ENCODE results near the gene PDCD1LG2. TPM values are rescaled to one million over a fixed set of nuclear protein-coding genes. Genes with fewer than 3 reads are reported as not detected.

The PDCD1LG2 gene
- total and polyA plus RNA-seq, 2 of the 8 experiments (the other 6 are each of a cell fraction or from before 2014, with no cell fraction given), result not detected

DNA sequence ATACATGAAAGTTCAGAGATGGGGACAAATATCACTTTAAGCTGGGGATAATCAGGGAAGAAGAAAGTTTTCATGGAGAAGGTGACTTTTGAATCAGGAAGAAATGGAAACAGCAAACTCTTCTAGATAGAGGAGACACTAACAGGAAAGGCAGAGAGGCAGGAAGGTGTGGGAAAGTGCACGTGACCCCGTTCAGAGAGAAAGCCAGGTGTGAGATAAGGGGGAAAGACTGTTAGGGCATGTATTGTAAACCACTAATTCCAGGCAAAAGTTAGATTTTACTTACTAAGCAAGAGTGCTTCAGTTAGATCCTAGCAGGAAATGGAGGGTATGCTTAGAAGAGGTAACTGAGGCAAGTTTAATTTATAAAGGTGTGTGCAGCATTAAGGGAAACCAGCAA lies 58.5 kb downstream of the PDCD1LG2 start (continued):
- no peak for TF ChIP-seq GTF2F1 (IDR thresholded peaks at IDR 0.05; ENCODE audit: borderline replicate concordance, low read depth, low read length)

DNA sequence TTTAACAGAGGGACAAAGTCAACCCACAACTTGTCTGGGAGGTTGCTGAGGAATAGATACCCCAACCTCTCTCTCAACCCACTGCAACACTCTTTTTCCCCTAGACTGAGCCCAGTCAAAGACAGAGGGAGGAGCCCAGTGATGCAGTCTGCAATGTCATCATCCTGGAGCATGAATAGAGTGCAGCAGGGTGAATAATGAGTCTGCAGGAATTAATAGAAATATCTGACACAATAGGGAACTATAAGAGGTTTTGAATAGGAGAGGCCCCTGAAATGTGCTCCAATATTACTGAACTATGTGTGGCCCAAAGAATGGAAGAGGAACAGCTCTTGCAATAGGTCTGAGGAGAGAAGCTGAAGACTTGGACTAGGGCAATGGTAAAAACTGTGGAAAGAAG lies 59.1 kb downstream of the PDCD1LG2 start:
- no peak overlapping the region for H4K8ac ChIP-seq (ENCODE audit: extremely low read depth, insufficient read depth, low read length)
- no peak overlapping the region for H3K9ac ChIP-seq (replicated peaks in 1 of 4; ENCODE audit: extremely low read depth in 1 of 4, low read depth in 3 of 4, low read length in 3 of 4)
- no peaks in the 10 kb centered on the region for H3K79me2 ChIP-seq (ENCODE audit: control insufficient read depth in 1 of 2, insufficient read depth in 2 of 2, low read length in 2 of 2)
- no peak overlapping the region for H3K4ac ChIP-seq (replicated peaks; ENCODE audit: insufficient read length, low read depth, low read length)
- no peak overlapping the region for H2AFZ ChIP-seq (ENCODE audit: low read length)
- no peak overlapping the region for H4K5ac ChIP-seq (ENCODE audit: insufficient read length, low read depth, low read length)
- H2BK12ac ChIP-seq (ENCODE audit: low read depth, low read length), result no peak overlapping the region
- H2AK5ac ChIP-seq (ENCODE audit: low read depth, low read length), result no peak overlapping the region
- CTCF ChIA-PET (ENCODE audit: partially characterized antibody), result interaction anchor here (1.9 kb wide), 1 partner anchor 20 kb away, joined by 6 read pairs; no protein-coding TSS in a partner anchor
- no peak overlapping the region for H2BK20ac ChIP-seq (ENCODE audit: low read length)
- no peak overlapping the region for H3K14ac ChIP-seq (ENCODE audit: insufficient read length)
- H3K23ac ChIP-seq (ENCODE audit: insufficient read length), result no peak overlapping the region
- H3K27ac ChIP-seq (ENCODE audit: low read depth, low read length), result no peak overlapping the region
- H3K4me2 ChIP-seq (ENCODE audit: insufficient read depth in 1 of 2, low read depth in 2 of 2, low read length in 2 of 2), result no peak overlapping the region
- H3K56ac ChIP-seq (replicated peaks; ENCODE audit: insufficient read length, low read depth, low read length), result no peak overlapping the region
- DNase-seq (ENCODE audit: low read depth in 1 of 2, low spot score in 2 of 2) (no peak), FAIRE-seq (no peak)
- H3K27me3 ChIP-seq (replicated peaks in 1 of 4; ENCODE audit: control insufficient read depth in 3 of 4, extremely low read depth in 1 of 4, insufficient read depth in 3 of 4, low read length in 3 of 4), result no peaks in the 10 kb centered on the region
- H3K36me3 ChIP-seq (ENCODE audit: control insufficient read depth in 2 of 4, insufficient read depth in 4 of 4, low read length in 3 of 4), result no peaks in the 10 kb centered on the region
- no peak for TF ChIP-seq KDM4A (IDR thresholded peaks at IDR 0.05; ENCODE audit: low read depth, low read length, severe bottlenecking)
- TF ChIP-seq POLR2AphosphoS5 (IDR thresholded peaks at IDR 0.05; ENCODE audit: low read depth, low read length), result no peak
- TF ChIP-seq ZNF274 (IDR thresholded peaks at IDR 0.05; ENCODE audit: borderline replicate concordance, extremely low read depth, low read length), result no peak
- no peak for TF ChIP-seq CTBP2 (IDR thresholded peaks at IDR 0.05; ENCODE audit: borderline replicate concordance, insufficient read depth, insufficient read length, low read length)
- TF ChIP-seq PHF8 (conservative IDR thresholded peaks at IDR 0.05; ENCODE audit: low read depth, low read length), result no peak
- no peak for TF ChIP-seq SAP30 (IDR thresholded peaks at IDR 0.05; ENCODE audit: insufficient read depth, insufficient replicate concordance, low read length)
- no peak for TF ChIP-seq MAFK (IDR thresholded peaks at IDR 0.05; ENCODE audit: low read depth, low read length)
- no peak for TF ChIP-seq HDAC6 (IDR thresholded peaks at IDR 0.05; ENCODE audit: low read depth, low read length)
- TF ChIP-seq KDM5A (IDR thresholded peaks at IDR 0.05; ENCODE audit: low read length), result no peak
- H3K23me2 ChIP-seq (ENCODE audit: low read depth, low read length), result no peaks in the 10 kb centered on the region
- no peaks in the 10 kb centered on the region for H4K20me1 ChIP-seq (replicated peaks in 1 of 2; ENCODE audit: control insufficient read depth in 1 of 2, insufficient read depth in 2 of 2, low read length in 2 of 2)
- no peak overlapping the region for H2BK15ac ChIP-seq (ENCODE audit: low read length)
- no peak overlapping the region for H3K18ac ChIP-seq (ENCODE audit: extremely low read depth, low read length)
- no peak overlapping the region for H3K4me3 ChIP-seq (ENCODE audit: extremely low read depth in 1 of 4, insufficient read depth in 2 of 4, low read depth in 3 of 4, low read length in 4 of 4)
- no peak overlapping the region for H2BK120ac ChIP-seq (replicated peaks; ENCODE audit: low read depth, low read length)
- no peaks in the 10 kb centered on the region for H3K4me1 ChIP-seq (replicated peaks in 1 of 4; ENCODE audit: control insufficient read depth in 3 of 4, insufficient read depth in 4 of 4, low read length in 3 of 4)
- no peak overlapping the region for H2BK5ac ChIP-seq (ENCODE audit: low read depth, low read length)
- POLR2A ChIA-PET (ENCODE audit: partially characterized antibody), result no interaction called here
- no peaks in the 10 kb centered on the region for H3K9me3 ChIP-seq (ENCODE audit: insufficient read depth in 2 of 2, low read depth in 1 of 2, low read length in 1 of 2)
- no peaks in the 10 kb centered on the region for H3K79me1 ChIP-seq (ENCODE audit: low read depth, low read length)
- no peak overlapping the region for H4K91ac ChIP-seq (replicated peaks; ENCODE audit: insufficient read length, low read length)
